Skeletal muscle tissue (tissue), 4 donors: Measurements from ENCODE around the gene MEX3A. TPM values are rescaled to one million over a fixed set of nuclear protein-coding genes. Genes with fewer than 3 reads are reported as not detected.
"Not testable (repeated sequence)": the region's sequence is repeated elsewhere in the genome, so short reads cannot be mapped to it uniquely, and the experiment has no call there.

Experiments used
- H3K27ac ChIP-seq: one replicate; pipeline ENCODE4 v1.7.0; 2013; ENCODE audit warnings: mild to moderate bottlenecking, low read depth, low read length, inconsistent platforms
- H3K27me3 ChIP-seq, 3 donors: one replicate each; pipeline ENCODE4 v1.7.0; 2013; ENCODE audit warnings: low read length in 3 of 3; ENCODE audit not compliant: control insufficient read depth in 3 of 3, insufficient read depth in 3 of 3
- H3K36me3 ChIP-seq, 3 donors: one replicate each; pipeline ENCODE4 v1.7.0; 2013; ENCODE audit warnings: low read length in 3 of 3; ENCODE audit not compliant: control insufficient read depth in 3 of 3, insufficient read depth in 3 of 3
- H3K4me1 ChIP-seq, 3 donors: one replicate each; pipeline ENCODE4 v1.7.0; 2013; ENCODE audit warnings: low read length in 3 of 3, mild to moderate bottlenecking in 3 of 3; ENCODE audit not compliant: control insufficient read depth in 3 of 3, insufficient read depth in 3 of 3
- H3K4me3 ChIP-seq, 3 donors: one replicate each; pipeline ENCODE4 v1.7.0; 2013; ENCODE audit warnings: low read length in 3 of 3
- H3K9ac ChIP-seq, 3 donors: one replicate each; pipeline ENCODE4 v1.7.0; 2013; ENCODE audit warnings: low read length in 3 of 3, mild to moderate bottlenecking in 3 of 3, moderate library complexity in 2 of 3, low read depth in 1 of 3
- H3K9me3 ChIP-seq, 3 donors: one replicate each; pipeline ENCODE4 v1.7.0; 2013; ENCODE audit warnings: low read length in 3 of 3; ENCODE audit not compliant: control insufficient read depth in 3 of 3
- total RNA-seq: library from RNA; depleted of rRNA; stranded (reverse); fragments of >200 nt; gene quantifications from one replicate; pipeline ENCODE4 v1.2.3, GENCODE V29; 2014
- donor health status: Osteomylitis.

The MEX3A gene
- total RNA-seq, 1 donor from 2014 or later: 6.8 TPM

DNA sequence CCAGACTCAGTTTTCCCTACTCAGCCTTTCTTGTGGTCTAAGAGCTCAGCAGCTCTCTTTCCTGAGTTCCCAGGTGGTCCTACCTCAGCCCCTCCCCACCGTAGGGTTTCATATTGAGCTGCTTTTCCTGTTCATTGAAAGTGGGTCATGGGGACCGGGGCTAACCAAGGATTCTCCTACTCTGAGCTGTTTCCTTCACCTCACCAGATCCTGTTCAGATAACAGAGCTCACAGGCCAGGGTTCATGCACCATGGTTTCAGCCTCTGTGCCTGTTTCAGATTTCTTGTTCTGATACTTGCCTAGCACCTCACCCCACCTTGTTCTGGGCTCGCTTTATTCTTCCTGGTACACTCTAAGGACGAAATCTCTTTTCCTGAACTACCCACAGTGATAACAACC lies 37.2 kb downstream of the MEX3A start:
- no peak overlapping the region for H3K4me3 ChIP-seq
- peak overlapping the region in 1 of 3 donors; percentile 17 for H3K9ac ChIP-seq
- H3K27me3 ChIP-seq: no peaks in the 10 kb centered on the region
- H3K4me1 ChIP-seq: peaks cover 0 to 2% (median under 1%) of the 10 kb centered on the region in 3 donors
- H3K36me3 ChIP-seq: peaks cover 33 to 65% (median 58%) of the 10 kb centered on the region in 3 donors
- H3K27ac ChIP-seq: no peak overlapping the region
- H3K9me3 ChIP-seq: no peaks in the 10 kb centered on the region

DNA sequence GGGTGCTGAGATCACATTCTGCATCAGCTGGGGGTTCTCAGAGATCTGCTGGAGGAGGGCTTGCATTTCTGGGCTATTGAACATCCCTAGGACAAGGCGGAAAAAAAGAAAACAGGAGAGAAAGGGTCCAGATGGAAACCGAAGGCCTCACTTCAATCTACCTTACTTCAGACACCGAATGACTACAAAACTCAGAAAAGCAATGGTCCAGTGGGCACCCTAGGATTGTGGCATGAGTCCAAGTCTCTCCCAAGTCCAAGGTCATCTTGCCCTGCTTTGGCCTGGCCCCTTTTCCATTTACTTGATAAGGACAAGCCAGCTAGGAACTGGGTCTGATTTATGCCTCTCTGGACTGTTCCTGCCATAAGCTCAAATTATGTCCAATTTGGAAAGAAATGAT lies 39.4 kb downstream of the MEX3A start:
- Histone ChIP-seq H3K27ac (no peak overlapping the region), H3K9ac (no peak overlapping the region), H3K9me3 (no peaks in the 10 kb centered on the region), H3K4me1 (no peaks in the 10 kb centered on the region), H3K27me3 (no peaks in the 10 kb centered on the region), H3K36me3 (peaks cover 32 to 50% (median 38%) of the 10 kb centered on the region in 3 donors), H3K4me3 (no peak overlapping the region)

DNA sequence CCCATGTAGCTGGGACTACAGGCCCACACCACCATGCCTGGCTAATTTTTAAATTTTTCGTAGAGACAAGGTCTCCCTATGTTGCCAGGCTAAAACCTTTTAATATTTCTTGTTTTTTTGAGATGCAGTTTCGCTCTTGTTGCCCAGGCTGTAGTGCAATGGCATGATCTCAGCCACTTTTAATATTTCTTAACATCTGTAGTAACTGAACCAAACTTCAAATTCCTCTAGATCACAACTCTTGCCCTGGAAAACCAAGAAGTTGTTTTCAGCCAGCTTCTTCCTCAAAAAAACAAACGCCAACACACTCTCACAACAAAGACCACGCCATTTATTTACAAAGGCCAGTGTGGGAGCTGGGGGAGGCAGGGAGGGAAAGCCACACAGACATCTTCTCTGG lies 47.3 kb downstream of the MEX3A start:
- not testable (repeated sequence) for H3K4me3 ChIP-seq, H3K27ac ChIP-seq, H3K4me1 ChIP-seq, H3K27me3 ChIP-seq, H3K9ac ChIP-seq, H3K9me3 ChIP-seq, H3K36me3 ChIP-seq

DNA sequence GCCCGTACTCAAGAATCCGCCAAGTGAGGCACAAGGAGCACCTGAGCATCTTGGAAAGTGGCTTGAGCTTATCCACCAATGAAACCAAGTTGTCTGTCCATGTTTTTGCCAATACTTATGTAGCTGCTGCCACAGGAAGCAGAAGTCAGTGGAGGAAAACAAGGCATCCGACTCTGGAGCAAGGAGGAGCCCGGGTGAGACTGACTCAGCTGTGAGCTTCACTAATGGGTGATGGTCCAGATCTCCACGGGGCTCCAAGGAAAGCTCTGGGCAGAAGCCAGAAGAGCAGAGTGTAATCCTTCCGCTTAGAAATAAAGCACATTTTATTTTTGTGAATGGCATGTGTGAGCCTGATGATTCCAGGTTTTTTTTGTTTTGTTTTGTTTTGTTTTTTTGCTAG lies 49.3 kb downstream of the MEX3A start:
- Histone ChIP-seq H3K9me3 (no peaks in the 10 kb centered on the region), H3K4me1 (no peaks in the 10 kb centered on the region), H3K4me3 (no peak overlapping the region), H3K27me3 (no peaks in the 10 kb centered on the region), H3K36me3 (peaks cover 0 to 6% (median 2%) of the 10 kb centered on the region in 3 donors), H3K27ac (no peak overlapping the region), H3K9ac (no peak overlapping the region)

DNA sequence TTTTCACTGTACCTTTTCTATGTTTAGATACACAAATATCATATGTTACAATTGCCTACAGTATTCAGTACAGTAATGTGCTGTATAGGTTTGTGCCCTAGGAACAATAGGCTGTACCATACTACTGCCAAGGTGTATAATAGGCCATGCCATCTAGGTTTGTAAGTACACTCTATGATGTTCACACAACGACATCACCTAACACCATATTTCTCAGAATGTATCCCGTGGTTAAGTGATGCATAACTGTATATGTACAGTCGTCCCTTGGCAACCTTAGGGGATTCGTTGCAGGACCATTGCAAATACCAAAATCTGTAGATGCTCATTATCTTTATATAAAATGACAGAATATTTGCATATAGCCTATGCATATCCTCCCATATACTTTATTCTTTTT lies 55.7 kb downstream of the MEX3A start:
- Histone ChIP-seq H3K9me3 (no peaks in the 10 kb centered on the region), H3K36me3 (no peaks in the 10 kb centered on the region)

DNA sequence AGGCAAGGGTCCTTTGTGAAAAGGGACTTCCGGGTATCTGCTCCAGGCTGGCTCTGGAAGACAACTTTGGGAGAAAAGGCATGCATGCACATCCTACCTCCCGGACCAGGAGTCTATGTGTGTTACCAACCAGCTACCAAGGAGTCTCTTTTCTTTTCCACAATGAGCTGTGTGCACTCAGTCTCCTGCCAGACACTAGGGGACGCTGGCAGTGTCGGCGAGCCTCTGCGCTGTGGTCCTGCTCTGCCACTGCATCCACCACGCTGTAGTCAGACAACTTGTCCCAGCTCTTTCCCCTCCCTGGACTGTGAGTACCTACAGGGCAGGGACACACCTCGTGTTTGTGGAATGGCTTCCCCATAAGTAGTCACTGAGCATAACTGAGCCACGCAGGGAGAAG lies 56.4 kb downstream of the MEX3A start:
- H3K27me3 ChIP-seq: peaks cover 0 to 2% (median 0%) of the 10 kb centered on the region in 3 donors
- no peak overlapping the region for H3K9ac ChIP-seq
- peaks cover 0 to 3% (median 3%) of the 10 kb centered on the region in 3 donors for H3K4me1 ChIP-seq
- no peaks in the 10 kb centered on the region for H3K9me3 ChIP-seq
- no peak overlapping the region for H3K27ac ChIP-seq
- no peak overlapping the region for H3K4me3 ChIP-seq
- no peaks in the 10 kb centered on the region for H3K36me3 ChIP-seq

More for the DNA sequence above, 55.7 kb downstream of the MEX3A start:
- H3K4me1 ChIP-seq: no peaks in the 10 kb centered on the region
- H3K4me3 ChIP-seq: no peak overlapping the region
- H3K27ac ChIP-seq: no peak overlapping the region
- no peak overlapping the region for H3K9ac ChIP-seq
- peaks cover 0 to 2% (median 0%) of the 10 kb centered on the region in 3 donors for H3K27me3 ChIP-seq

DNA sequence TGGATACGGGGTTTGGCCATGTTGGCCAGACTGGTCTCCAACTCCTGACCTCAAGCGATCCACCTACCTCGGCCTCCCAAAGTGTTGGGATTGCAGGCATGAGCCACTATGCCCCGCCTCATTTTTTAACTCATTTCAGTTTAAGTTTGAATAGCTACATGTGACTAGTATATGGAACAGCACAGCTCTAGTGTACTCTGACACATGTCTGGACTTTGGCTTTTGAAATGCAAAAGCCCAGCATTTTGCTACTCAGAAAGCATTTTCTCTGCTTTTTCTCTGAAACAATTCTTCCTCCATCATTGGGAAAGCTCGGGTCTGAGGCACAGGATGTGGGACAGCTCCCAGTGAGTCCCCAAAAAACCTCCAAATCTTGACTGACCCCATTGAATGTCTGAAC lies 57.5 kb downstream of the MEX3A start:
- Histone ChIP-seq H3K9ac (no peak overlapping the region), H3K9me3 (no peaks in the 10 kb centered on the region), H3K36me3 (no peaks in the 10 kb centered on the region), H3K4me3 (no peak overlapping the region), H3K4me1 (peaks cover 6 to 9% (median 9%) of the 10 kb centered on the region in 3 donors), H3K27ac (no peak overlapping the region), H3K27me3 (peaks cover 0 to 2% (median 0%) of the 10 kb centered on the region in 3 donors)

Other genes starting within 250 kb of the MEX3A start
- gene GON4L, start 225.3 kb downstream of the MEX3A start, total RNA-seq: 32.9 TPM
- 10.4 TPM for gene SYT11, start 222.9 kb downstream of the MEX3A start, total RNA-seq
- 21.4 TPM for gene RIT1, start 171.1 kb downstream of the MEX3A start, total RNA-seq
- gene KHDC4, start 148.1 kb downstream of the MEX3A start, total RNA-seq: 26.6 TPM
- gene RXFP4, start 140.8 kb downstream of the MEX3A start, total RNA-seq: not detected
- gene ARHGEF2, start 103.9 kb downstream of the MEX3A start, total RNA-seq: 135 TPM
- 276 TPM for gene SSR2, start 61.5 kb downstream of the MEX3A start, total RNA-seq
- gene UBQLN4, start 28.7 kb downstream of the MEX3A start, total RNA-seq: 15.7 TPM
- gene LAMTOR2, start 27.7 kb downstream of the MEX3A start, total RNA-seq: 35.0 TPM
- gene RAB25, start 21.3 kb downstream of the MEX3A start, total RNA-seq: not detected
- 399 TPM for gene LMNA, start 32.2 kb upstream of the MEX3A start, total RNA-seq
- gene SEMA4A, start 71.1 kb upstream of the MEX3A start, total RNA-seq: 4.2 TPM
- gene SLC25A44, start 111.6 kb upstream of the MEX3A start, total RNA-seq: 3.1 TPM
- 50.6 TPM for gene PMF1, start 130.5 kb upstream of the MEX3A start, total RNA-seq
- 1.0 TPM for gene BGLAP, start 159.7 kb upstream of the MEX3A start, total RNA-seq
- gene PAQR6, start 165.6 kb upstream of the MEX3A start, total RNA-seq: 1.0 TPM
- gene SMG5, start 200.4 kb upstream of the MEX3A start, total RNA-seq: 25.6 TPM
- gene TMEM79, start 201.9 kb upstream of the MEX3A start, total RNA-seq: 4.2 TPM
- 20.4 TPM for gene GLMP, start 213.2 kb upstream of the MEX3A start, total RNA-seq
- not detected for gene VHLL, start 216.8 kb upstream of the MEX3A start, total RNA-seq